Activated gamma-delta T cell treated with Interleukin-2 at 50 U/mL for 16 hours (primary cell): ENCODE data around the gene CAMK1D.

Source experiments
- DNase-seq: peaks from one replicate; pipeline ENCODE4 v3.0.0-alpha.2; 2020

Gene CAMK1D

DNA sequence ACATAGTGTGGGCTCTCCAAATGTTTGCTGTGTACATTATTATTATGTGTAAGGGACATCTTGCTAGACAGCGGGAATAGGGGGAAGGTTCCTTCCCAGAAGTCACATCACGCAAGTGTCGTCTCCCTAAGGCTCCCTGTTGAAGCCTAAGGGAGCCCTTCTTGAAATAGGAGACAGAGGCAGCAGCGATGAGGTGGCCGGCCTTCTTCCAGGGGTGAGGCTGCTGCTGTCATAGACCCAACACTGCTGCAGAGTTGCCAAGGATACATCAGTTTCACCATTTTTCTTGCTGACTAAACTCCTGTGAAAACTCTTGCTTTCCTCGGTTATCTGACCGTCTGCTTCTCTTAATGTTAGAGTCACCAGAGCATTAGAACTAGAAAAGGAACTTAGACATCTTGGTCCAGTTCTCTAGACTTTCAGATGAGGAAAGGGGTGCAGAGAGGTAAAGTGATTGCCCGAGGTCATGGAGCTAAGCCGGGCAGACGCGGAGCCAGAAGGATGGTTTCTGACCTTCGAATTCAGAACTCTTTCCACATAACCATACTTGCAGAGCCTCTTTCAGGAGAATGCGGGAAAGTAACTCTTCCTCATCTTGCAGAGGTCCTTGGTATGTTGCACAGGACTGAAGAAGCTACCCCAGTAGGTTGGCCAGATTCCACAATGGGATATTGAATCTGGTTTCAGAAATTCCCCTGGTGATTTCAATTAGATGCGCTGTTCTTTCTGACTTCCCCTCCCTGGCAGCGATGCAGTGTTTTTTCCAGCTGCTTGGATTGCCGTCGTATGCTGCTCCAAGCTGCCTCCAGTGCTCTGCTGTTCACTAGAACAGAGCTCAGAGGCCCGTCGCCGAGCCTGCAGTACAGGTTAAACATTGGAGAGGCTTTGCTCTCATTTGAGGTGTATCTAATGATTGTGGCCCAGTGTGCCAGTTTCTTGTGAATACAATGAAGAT is 217.1 kb downstream of the CAMK1D start:
- no peak for DNase-seq

DNA sequence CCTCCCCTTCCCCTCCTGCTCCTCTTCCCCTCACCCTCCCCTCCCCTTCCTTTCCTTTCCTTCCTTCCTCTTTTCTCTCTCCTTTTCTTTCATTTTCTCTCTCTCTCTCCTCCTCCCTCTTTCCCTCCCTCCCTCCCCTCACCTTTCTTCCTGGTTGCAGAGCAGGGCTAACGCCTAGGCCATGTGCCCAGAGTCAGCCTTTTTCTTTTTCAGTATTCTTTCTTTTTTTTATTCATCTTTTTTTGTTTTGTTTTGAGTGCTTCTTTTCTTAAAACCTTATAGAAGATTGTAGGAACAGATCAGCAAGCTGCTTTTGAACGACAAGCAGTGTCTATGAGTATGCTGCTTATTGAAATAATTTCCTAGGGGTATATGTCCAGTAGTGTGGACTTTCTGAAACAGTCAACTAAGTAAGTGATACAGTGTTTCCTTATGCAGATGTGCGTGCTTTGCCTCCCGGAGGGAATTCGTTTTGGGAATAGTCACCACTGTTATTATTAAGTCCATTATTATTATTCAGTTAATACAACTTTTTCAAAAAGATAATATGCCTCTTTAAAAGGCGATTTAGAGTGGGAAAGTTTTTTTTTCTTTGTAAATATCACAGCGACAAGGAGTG is 219.2 kb downstream of the CAMK1D start:
- DNase-seq = no peak

DNA sequence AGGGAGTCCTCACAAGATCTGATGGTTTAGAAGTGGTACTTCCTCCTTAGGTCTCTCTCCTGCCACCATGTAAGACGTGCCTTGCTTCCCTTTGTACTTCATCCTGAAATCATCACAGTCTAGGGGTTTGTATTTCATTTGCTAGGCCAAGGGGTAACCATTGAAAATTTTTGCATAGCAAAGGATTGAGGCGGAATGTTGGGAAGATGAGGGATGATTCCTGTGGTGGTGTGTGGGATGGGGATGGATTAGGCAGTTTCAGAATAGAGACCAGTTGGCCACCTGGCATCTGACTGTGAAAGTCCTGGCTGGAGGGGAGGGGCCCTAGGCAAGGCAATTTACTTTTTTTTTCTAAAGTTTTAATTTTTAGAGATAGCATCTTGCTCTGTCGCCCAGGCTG is 222.9 kb downstream of the CAMK1D start:
- DNase-seq = no peak

DNA sequence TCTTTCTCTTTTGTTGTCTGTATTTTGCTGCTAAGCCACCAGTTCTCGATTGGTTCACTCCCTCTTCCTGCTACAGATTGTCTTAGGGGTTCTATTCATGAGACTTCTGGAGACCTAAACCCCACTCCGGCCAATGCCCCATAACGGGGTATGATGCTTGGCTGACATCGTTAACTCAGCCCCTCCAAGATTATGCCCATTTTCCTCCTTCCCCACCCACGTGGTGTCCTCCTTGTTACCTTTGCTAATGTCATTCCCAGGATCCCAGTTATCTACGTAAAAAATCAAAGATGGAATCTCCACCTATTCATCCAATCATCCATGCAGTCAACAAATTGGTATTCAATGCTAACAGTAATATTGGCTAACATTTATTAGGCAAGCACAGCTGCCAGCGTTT is 228.3 kb downstream of the CAMK1D start:
- DNase-seq = no peak

DNA sequence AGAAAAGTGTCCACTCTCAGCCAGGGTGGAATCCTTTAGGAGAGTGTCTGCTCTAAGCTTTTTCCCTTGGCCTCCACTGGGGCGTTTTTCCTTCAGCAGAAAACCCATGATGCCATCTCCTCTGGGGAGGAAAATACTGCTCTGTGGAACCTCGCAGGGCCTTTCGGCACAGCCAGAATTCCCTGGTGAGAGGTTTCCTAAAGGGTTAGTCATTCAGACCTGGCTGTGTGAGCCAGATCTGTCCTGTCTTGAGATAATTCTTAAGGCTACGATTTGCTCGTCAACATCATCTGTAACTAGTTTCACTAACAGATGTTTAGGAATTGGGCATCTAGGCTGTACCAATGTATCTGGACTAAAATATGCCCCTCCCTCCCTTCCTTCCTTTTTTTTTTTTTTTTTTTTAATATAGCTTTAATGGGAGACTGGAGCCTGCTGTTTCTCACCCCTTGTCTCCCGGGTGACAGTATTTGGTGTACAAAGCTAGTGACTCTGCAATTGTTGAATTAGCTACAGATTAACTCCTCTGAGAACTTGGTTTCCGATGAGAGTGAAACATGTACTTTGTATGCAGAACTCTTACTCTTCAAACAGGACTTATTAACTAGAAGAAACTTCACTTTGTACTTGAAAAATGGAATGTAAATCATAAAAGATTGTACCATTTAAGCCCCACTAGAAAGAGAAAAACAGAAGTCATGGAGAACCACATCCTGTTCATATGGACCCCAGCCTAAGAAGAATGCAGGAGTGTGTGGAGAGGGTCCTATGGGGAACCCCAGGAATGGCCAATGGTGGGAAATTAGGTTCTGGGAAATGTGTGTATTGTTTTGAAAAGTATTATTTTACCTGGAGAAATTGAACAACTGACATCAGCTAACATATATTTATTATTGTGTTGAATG is 230.9 kb downstream of the CAMK1D start:
- no peak for DNase-seq

DNA sequence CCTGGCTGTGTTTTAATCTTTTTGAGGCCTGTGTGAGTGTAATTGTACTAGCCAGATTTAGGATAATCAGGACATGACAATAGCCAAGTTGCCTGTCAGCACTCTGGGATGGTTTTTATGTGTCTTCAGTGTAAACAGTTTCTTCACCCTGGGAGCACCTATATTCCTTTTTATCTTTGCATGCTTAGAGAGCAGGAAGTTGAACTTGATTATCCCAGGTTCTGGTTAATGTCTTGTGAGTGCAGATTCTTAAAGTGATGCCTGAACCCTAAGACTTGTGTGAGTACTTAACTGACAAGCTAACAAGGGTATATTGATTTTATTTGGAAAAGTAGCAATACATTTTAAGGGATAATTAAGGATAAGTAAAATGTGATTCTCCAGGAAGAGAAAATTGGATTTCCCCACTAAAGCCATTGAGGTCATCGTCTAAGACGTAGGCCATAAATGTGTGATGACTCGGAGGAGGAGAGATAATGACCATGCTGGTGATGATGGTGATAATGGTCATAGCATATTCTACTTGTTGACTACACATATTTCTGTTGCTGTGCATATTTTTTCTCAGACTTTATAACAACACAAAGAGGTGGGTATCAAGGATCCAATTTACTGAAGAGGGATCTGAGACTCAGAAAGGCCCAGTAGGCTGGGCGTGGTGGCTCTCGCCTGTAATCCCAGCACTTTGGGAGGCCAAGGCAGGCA is 234.7 kb downstream of the CAMK1D start:
- no peak for DNase-seq

DNA sequence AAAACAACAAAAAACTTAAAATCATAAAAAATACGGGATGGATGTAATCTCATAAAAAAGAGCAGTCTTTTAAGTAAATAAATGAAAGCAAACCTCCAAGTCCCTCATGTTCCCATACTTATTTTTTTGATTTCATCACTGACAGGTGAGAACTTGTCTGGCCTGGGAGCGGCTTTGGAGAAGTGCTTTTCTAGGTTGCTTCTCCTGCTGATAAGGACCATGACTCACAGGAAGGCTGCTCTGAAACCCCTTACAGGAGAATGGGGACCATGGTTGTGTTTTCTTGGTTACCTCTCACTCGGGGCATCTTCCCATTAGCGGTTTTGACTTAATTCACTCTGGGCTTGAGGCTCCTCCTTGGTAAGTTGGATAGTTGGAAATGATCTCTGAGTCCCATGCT is 237.4 kb downstream of the CAMK1D start:
- no peak for DNase-seq

DNA sequence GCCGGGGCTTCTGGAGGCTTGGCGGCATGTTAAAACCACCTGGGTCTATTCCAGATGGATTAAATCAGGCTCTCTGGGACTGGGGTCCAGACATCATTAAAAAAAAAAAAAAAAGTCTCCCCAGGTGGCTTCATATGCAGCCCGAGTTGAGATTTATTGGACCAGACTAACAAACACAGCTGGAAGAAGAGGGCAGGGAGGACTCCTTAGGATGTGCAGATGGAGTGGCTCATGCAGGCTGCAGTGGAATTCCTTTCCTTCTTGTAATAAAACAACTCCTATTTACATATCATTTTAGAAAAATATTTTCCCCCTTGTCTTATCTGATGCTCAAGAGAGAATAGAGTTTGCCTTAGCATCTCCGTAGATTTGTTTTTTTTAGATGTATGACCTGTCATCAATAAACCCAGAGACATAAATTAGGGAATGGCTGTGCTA is 238.1 kb downstream of the CAMK1D start:
- no peak for DNase-seq

DNA sequence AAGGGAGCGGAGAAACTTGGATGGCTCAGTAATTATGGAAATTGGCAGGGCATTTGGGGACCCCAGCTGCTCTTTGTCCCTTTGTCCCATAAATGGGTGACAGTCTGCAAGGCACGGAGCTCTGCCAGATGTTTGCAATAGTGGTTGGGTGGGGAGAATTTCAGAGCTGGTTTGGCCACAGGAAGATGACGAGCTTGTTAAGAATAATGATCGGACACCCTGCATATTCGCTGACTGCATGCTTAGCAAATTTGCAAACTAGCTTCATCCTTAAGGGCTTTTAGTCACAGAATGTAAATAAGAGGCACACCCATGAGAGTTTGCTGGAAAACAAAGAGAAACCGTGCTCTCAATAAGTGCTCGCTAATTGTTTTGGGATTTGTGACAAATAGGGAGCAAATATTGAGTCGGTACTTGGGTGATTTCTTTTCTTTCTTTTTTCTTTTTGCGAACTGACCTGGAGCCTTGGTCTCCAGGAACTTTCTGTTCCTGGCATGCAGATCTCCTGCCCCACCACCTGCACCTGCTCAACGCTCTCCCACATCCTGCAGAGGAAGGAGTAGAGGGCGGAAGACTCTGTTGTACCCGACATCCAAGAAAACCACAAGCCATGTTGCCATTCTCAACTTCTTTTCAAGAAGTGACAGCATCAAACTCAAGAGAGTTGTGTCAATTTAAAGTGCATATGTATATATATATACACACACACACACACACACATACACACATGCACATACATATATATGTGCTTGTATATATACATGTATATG is 238.9 kb downstream of the CAMK1D start:
- DNase-seq = no peak

DNA sequence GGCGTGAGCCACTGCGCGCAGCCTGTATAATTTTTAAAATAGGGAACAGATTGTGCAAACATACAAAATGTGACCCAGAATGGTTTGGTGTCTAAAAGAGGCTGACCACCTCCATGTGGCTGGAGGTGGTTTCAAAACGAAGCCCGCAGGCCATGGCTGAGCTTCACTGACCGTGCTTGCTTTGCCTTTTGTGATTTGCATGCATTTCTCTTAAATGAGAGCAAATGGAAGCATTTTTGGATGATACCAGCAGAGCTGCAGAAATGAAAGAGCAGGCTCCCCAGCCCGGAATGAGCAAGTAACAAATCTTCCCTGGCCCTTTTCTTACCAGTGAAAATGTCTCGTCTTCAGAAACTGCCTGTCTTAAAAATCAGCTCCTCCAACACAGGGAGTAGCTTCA is 239.9 kb downstream of the CAMK1D start:
- DNase-seq = no peak

DNA sequence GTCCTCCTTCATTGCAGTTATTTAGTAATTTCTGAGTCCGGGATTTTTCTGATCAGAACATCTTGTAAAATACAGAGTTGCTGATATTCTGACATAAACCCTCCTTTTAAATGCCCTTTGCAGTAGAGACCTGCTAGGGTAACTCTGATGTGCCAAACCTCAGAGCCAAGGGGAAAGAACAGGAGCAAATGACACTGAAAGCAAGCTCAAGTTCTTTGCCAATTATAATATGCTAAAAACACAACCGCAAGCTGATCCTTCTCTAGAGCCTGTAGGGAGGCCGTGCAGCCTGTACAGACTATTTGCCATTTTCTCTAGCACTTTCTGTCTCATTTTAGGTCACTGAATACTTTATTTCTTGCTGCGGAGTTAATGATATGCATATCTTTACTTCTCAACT is 240.4 kb downstream of the CAMK1D start:
- no peak for DNase-seq

DNA sequence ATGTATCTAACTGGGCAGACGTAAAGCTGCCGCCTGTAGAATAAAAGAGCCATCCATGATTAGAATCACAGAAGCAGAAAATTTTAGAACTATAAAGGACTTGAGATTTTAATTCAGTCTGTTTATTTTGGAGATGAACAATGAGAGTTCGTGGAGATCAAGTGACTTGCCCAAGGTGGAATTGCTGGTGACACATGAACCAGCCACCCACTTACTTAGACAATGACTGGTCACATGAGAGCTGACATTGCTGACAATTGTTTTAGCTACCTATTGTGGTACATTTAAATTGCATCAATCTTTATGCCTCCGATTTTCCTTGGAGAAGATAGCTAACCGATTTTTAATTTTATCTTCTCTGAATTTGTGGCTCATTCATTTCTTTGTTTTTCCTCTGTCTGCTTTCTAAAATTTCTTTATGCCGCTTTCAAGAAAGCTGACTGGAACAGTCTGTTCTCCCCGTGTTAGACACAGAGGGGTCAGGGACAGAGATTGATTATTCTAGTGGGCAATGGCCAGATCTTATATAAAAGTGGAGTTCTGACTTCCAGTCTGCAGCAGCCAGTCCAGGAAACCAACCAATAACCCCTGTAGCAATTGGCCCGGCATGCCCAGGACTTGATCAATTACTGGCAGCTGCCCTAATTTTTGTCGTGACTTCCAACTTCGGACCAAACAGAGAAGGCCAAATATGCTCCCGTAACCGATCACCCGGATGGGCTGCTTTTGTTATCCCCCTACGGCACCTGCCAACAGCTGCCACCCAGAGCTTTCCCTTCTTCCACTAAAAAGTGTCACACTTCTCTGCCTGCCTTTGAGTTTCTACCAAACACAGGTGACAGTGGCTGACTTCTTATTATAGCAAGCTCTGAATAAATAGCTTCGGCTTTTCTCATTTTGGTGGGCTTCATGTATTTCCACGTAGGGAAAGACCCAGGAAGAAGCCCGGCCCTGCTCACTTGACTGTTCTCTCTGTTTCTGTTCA is 241.6 kb downstream of the CAMK1D start:
- no peak for DNase-seq

DNA sequence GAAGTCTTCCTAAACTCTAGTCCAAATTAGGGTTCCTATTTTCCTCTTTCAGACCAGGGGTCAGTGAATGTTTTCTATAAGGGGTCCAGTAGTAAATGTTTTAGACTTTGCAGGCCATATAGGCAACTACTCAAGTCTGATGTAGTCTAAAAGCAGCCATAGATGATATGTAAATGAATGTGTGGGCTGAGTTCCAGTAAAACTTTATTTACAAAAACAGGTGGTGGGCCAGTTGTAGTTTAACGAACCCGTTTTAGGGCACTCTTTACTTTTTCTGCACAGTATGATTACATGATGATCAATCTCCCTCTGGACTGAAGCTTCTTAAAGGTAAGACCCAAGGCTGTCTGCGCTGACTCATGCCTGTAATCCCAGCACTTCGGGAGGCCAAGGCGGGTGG is 243.6 kb downstream of the CAMK1D start:
- no peak for DNase-seq

DNA sequence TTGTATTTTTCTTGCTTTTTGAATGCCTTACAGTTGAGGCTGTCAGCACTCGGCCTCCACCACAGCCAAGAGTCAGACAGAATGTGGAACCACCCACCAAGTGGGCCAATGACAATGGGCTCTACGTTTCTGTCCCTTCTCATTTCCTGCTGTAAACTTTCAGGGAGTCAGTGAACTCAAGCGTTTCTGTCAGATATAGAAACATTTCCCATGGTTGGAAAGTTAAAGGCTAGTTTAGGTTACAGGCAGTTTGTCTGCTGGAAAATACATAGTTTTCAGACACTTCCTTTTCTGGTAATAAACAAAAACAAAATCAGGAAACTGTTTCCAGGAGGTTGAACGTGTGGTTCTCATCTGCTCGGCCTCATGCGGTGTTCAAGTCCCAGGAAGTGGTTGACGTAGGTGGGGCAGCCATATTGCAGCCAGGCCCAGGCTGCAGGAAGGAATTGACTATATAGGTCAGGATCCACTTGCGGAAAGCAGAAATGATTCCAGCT is 245.1 kb downstream of the CAMK1D start:
- DNase-seq = peak; percentile 8

DNA sequence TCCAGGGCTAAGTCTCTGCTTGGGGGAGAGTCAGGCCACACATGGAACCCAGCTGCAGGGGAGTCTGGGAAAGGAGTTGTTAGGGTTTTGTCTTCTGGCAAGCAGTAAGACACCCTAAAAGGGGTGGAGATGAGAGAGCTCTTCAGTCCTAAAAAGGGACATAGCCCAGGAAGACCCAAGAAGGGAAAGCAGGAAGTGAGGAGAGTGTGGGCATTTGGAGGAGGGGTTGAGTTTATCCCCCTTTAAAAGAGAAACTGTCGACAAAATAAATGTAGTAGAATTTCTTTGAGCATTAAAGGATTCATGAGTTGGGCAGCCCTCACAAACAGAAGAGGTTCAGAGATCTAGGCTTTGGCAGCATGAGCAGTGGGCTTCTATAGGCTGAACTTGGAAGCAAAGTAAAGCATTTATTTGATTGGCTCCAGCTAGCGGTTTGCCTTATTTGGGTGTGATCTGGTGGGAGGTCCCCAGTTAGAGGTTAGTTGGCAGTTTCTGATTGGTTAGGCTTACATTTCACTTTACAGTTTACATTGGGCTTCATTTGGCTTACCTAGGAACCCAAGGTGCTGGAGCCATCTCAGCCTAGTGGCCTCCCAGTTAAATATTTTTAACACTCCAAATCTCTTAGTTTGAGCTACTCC is 246.7 kb downstream of the CAMK1D start:
- no peak for DNase-seq

DNA sequence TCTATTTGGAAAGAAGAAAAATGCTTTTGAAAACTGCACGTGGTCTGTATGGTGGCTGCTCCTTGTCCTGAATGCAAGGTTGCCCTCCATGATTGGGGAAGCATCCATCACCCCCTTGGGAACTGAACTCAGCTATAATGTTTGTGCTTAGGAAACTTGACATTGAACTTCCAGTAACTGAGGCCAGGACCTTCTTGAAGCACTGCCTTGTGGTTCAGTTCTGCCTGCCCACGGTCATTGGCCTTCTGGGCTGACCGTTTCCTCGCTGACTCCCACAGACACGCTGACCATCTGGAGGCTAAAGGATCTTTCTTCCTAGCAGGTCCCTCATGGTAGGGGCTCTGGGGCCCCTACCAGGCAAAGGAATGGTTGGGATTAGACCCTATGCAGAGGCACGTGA is 247.8 kb downstream of the CAMK1D start:
- no peak for DNase-seq

DNA sequence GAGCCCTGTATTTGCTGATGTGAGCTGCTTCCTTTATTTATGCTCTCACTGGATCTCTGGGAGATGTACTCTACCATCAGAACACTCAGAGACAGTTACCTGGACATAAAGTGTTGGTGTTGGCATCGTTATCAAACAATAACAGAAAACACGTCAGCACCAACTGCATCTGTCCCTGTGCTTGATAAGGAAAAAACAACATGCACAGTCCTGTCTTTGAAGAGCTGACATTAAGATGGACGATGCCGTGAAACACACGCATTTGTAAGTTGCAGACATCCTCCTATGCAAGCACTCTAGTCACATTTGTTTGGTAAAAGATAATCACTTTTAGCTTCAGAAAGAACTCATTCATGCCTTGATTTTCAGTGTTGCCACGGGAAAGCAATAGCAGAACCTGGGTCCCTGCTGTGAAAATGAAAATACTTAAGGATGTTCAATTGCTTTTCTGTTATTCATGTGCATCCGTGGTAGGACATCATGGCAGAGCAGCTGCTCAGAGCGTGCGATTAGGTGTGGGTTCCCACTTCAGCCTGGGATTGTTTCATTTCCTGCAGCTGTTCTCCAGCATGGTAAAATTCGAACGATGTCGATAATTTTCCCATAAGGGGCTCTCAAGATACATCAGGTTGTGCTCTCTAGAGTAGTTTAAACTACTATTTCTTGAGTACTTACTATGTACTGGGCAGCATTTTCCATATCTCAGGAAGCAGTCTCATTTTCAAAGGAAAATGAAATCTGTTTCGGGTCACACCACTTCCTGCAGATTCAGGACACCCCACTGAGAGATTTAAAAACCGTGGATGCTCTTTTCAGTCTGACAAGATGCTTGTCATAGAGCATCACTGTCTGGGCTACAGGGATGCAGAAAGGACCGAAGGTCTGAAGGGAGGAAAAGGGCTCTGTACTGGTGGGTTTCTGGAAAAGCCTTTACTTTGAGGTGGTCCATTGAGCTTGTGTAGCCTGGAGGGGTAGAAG is 248.7 kb downstream of the CAMK1D start:
- DNase-seq = no peak

DNA sequence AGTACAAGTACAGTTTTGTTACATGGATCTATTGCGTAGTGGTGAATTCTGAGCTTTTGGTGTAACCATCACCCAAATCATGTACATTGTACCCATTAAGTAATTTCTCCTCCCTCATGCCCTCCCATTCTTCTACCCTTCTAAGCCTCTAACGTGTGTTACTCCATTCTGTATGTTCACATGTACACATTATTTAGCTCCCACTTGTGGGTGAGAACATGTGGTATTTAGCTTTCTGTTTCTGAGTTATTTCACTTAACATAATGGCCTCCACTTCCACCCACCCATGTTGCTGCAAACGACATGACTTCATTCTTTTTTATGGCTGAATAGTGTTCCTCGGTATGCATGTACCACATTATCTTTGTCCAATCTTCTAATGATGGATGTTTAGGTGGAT is 251.3 kb downstream of the CAMK1D start:
- no peak for DNase-seq

DNA sequence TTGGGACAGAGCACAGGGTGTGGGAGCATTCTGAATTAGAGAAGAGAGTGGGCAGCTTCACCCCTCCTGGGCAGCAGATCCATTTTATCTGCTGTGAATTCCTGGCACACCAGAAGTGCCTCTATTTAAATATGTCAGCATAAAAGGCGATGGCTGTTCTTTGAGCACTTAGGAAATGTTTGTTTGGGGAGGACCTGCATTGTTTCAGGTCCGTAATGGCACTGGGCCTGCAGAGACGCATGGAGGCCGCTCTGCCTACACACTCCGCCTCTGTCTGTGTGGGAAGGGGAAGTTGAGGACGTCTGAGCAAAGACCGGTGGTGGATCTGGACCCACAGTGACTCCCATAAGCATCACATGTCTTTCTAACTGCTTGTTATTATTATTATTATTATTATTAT is 253.2 kb downstream of the CAMK1D start:
- DNase-seq = no peak
